Kidney epithelial cell (primary cell): ENCODE data around the gene HNRNPA0. TPM values are rescaled to one million over a fixed set of nuclear protein-coding genes. Genes with fewer than 3 reads are reported as not detected.
"Not testable (repeated sequence)": the region's sequence is repeated elsewhere in the genome, so short reads cannot be mapped to it uniquely, and the experiment has no call there.

Source experiments
- DNase-seq: peaks from one replicate; pipeline ENCODE4 v3.0.0-alpha.2; 2010; ENCODE audit warnings: low read depth
- H3K27me3 ChIP-seq: 2 replicates; pipeline ENCODE4 v1.6.0; 2011; ENCODE audit warnings: low read length; ENCODE audit not compliant: control insufficient read depth, insufficient read depth
- H3K36me3 ChIP-seq: 2 replicates; pipeline ENCODE4 v1.5.1; 2011; ENCODE audit warnings: low read length; ENCODE audit not compliant: control insufficient read depth, insufficient read depth
- H3K4me3 ChIP-seq: 2 replicates; pipeline ENCODE4 v1.5.1; 2011; ENCODE audit warnings: low read depth, mild to moderate bottlenecking, control low read depth, low read length
- total RNA-seq: library from RNA; depleted of rRNA; stranded (reverse); fragments of >200 nt; gene quantifications from 2 replicates; pipeline ENCODE4 v1.2.3, GENCODE V29; 2015
- TF ChIP-seq, protein P1 (sequence below): IDR thresholded peaks from 2 replicates; pipeline ENCODE4 v1.5.1; 2011; ENCODE audit warnings: mild to moderate bottlenecking, moderate library complexity, low read length, control low read depth, inconsistent platforms; ENCODE audit not compliant: insufficient read depth, poor library complexity, severe bottlenecking

The HNRNPA0 gene
- total RNA-seq, 1 donor from 2014 or later: 14.7 TPM

DNA sequence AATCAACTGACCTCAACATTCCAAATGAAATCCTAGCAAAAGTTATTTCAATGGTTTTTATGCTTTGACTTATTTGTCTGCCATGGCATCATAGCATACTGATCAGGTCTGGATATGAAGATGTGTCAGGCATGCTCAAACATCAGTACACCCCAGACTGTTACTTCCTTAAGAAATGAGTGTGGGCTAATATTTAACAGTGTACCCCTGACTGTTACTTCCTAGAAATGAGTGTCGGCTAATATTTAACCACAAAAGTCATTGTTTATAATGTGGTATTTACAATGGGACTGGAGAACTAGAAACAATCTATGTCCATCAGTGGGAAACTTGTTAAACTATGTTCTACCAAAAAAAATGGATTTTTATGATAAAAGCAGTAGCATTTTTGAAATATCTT lies 38.1 kb upstream of the HNRNPA0 start:
- DNase-seq: peak; percentile 58
- Histone ChIP-seq H3K4me3 (no peak overlapping the region), H3K36me3 (no peaks in the 10 kb centered on the region), H3K27me3 (no peaks in the 10 kb centered on the region)
- TF ChIP-seq, protein P1, sequence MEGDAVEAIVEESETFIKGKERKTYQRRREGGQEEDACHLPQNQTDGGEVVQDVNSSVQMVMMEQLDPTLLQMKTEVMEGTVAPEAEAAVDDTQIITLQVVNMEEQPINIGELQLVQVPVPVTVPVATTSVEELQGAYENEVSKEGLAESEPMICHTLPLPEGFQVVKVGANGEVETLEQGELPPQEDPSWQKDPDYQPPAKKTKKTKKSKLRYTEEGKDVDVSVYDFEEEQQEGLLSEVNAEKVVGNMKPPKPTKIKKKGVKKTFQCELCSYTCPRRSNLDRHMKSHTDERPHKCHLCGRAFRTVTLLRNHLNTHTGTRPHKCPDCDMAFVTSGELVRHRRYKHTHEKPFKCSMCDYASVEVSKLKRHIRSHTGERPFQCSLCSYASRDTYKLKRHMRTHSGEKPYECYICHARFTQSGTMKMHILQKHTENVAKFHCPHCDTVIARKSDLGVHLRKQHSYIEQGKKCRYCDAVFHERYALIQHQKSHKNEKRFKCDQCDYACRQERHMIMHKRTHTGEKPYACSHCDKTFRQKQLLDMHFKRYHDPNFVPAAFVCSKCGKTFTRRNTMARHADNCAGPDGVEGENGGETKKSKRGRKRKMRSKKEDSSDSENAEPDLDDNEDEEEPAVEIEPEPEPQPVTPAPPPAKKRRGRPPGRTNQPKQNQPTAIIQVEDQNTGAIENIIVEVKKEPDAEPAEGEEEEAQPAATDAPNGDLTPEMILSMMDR: no peak

DNA sequence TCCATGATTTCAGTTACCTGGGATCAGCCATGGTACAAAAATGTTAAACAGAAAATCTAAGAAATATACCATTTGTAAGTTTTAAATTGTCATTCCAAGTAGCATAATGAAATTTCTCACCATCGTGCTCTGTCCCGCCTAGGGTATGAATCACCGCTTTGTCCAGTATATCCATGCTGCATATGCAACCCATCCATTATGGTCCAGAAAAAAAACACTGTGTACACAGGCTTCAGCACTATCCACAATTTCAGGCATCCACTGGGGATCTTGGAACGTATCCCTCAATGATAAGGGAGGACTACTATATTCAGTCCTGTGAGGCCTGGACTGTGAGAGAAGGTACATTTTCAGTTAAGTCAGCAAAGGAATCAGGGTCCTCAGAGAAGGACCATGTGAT lies 37.6 kb upstream of the HNRNPA0 start:
- no peak for DNase-seq
- TF ChIP-seq, protein P1: no peak
- H3K4me3 ChIP-seq: no peak overlapping the region
- no peaks in the 10 kb centered on the region for H3K36me3 ChIP-seq
- no peaks in the 10 kb centered on the region for H3K27me3 ChIP-seq

- DNase-seq: no peak
- Histone ChIP-seq H3K4me3 (no peak overlapping the region), H3K27me3 (no peaks in the 10 kb centered on the region), H3K36me3 (no peaks in the 10 kb centered on the region)
- TF ChIP-seq, protein P1: no peak
These were observed 37.2 kb upstream of the HNRNPA0 start for GRCh38 chr5:137791387-137791786.

DNA sequence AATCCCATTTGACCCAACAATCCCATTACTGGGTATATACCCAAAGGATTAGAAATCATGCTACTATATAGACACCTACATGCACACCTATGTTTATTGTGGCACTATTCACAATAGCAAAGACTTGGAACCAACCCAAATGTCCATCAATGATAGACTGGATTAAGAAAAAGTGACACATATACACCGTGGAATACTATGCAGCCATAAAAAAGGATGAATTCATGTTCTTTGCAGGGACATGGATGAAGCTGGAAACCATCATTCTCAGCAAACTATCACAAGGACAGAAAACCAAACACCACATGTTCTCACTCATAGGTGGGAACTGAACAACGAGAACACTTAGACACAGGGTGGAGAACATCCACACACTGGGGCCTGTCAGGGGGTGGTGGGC lies 34.4 kb upstream of the HNRNPA0 start:
- not testable (repeated sequence) for DNase-seq, H3K4me3 ChIP-seq, H3K27me3 ChIP-seq, H3K36me3 ChIP-seq

- Histone ChIP-seq H3K4me3 (no peak overlapping the region), H3K27me3 (no peaks in the 10 kb centered on the region), H3K36me3 (no peaks in the 10 kb centered on the region)
- TF ChIP-seq, protein P1: no peak
- no peak for DNase-seq
These were observed 28.9 kb upstream of the HNRNPA0 start for GRCh38 chr5:137782984-137783536.

DNA sequence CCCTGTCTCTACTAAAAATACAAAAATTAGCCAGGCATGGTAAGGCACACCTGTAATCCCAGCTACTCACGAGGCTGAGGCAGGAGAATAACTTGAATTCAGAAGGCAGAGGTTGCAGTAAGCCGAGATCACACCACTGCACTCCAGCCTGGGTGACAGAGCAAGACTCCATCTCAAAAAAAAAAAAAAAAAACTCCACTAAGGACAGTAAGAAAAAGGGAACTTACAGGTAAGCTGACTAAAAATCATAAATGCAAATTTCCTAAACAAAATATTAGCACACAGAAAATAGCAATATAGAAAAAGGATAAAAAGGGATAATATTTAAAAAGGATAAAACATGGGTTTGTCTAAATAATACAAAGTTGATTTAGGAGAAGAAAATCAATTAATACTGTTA lies 27.9 kb upstream of the HNRNPA0 start:
- no peaks in the 10 kb centered on the region for H3K27me3 ChIP-seq
- no peak overlapping the region for H3K4me3 ChIP-seq
- H3K36me3 ChIP-seq: no peaks in the 10 kb centered on the region
- TF ChIP-seq, protein P1: no peak
- no peak for DNase-seq
